MM.1S (cell line): ENCODE measurements around the gene PSMB10.
"Not testable (repeated sequence)": the region's sequence is repeated elsewhere in the genome, so short reads cannot be mapped to it uniquely, and the experiment has no call there.

Experiments used
- CTCF ChIP-seq: fragments of 300-600 bp; sonication (generic); IDR thresholded peaks from 2 replicates; pipeline ENCODE4 v1.5.1; 2016; ENCODE audit warnings: antibody characterized with exemption, low read length, mixed read lengths
- EZH2 ChIP-seq: fragments of 300-600 bp; sonication (generic); optimal IDR thresholded peaks from 2 replicates; pipeline ENCODE3; 2017; ENCODE audit warnings: low read depth, mild to moderate bottlenecking, antibody characterized with exemption, low read length, mixed read lengths

GRCh38 chr16:67972285-67972684 is 35.6 kb upstream of the PSMB10 start:
- TF ChIP-seq CTCF, EZH2: not testable (repeated sequence)
